HG03135 (cell line): ENCODE data around the gene EMID1.
"Not testable (repeated sequence)": the region's sequence is repeated elsewhere in the genome, so short reads cannot be mapped to it uniquely, and the experiment has no call there.

Source experiments
- ATAC-seq: cut with Tn5 transposase; IDR thresholded peaks from one replicate; pipeline ENCODE4 v1.9.1; 2021; ENCODE audit warnings: mild to moderate bottlenecking, moderate library complexity; ENCODE audit not compliant: unreplicated experiment

The EMID1 gene

GRCh38 chr22:29226351-29226981, 20.8 kb downstream of the EMID1 start:
- ATAC-seq: no peak

GRCh38 chr22:29230972-29231875, 25.5 kb downstream of the EMID1 start:
- no peak for ATAC-seq

GRCh38 chr22:29231971-29232959, 26.6 kb downstream of the EMID1 start:
- no peak for ATAC-seq

- no peak for ATAC-seq
Measured at GRCh38 chr22:29233277-29233877, 27.7 kb downstream of the EMID1 start.

GRCh38 chr22:29240481-29240880, 34.8 kb downstream of the EMID1 start:
- not testable (repeated sequence) for ATAC-seq

- no peak for ATAC-seq
Measured at GRCh38 chr22:29243874-29244446, 38.3 kb downstream of the EMID1 start.

- ATAC-seq: no peak
Measured at GRCh38 chr22:29244785-29245625, 39.3 kb downstream of the EMID1 start.

GRCh38 chr22:29245626-29246385, 40.1 kb downstream of the EMID1 start:
- no peak for ATAC-seq

GRCh38 chr22:29247891-29248290, 42.2 kb downstream of the EMID1 start:
- ATAC-seq: not testable (repeated sequence)

GRCh38 chr22:29251265-29251664, 45.6 kb downstream of the EMID1 start:
- no peak for ATAC-seq

GRCh38 chr22:29251981-29252911, 46.5 kb downstream of the EMID1 start:
- no peak for ATAC-seq

GRCh38 chr22:29253561-29254285, 48.0 kb downstream of the EMID1 start:
- no peak for ATAC-seq

- no peak for ATAC-seq
Measured at GRCh38 chr22:29254286-29254660, 48.6 kb downstream of the EMID1 start.

GRCh38 chr22:29255064-29255621, 49.4 kb downstream of the EMID1 start:
- ATAC-seq: no peak

GRCh38 chr22:29256606-29257325, 51.1 kb downstream of the EMID1 start:
- no peak for ATAC-seq

- ATAC-seq: no peak
Measured at GRCh38 chr22:29257751-29258181, 52.1 kb downstream of the EMID1 start.
